GM18868 (cell line): Measurements from ENCODE around the gene HLA-B.
"Not testable (repeated sequence)": the region's sequence is repeated elsewhere in the genome, so short reads cannot be mapped to it uniquely, and the experiment has no call there.

ENCODE experiments used
- ATAC-seq: cut with Tn5 transposase; IDR thresholded peaks from one replicate; pipeline ENCODE4 v1.9.1; 2021; ENCODE audit warnings: mild to moderate bottlenecking, moderate library complexity; ENCODE audit not compliant: unreplicated experiment

HLA-B gene

DNA sequence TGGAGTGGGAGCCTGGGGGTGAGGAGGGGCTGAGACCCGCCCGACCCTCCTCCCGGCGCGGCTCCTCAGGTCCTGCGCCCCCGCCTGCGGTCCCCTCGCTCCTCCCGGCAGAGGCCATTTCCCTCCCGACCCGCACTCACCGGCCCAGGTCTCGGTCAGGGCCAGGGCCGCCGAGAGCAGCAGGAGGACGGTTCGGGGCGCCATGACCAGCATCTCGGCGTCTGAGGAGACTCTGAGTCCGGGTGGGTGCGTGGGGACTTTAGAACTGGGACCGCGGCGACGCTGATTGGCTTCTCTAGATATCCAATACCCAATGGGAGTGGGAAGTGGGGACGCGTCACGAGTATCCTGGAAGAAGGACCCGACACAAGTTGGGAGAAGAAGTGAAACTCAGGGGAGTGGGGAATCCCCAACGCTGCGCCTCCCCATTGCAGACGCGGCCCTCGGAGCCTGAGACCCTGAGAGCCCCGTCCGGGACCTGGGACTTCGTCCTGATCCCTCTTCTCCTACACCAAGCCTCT, at the start of gene HLA-B:
HLA-B (minus strand) TSS at position 234 of the 521 bp plus-strand sequence; CDS start at position 213, 21 bp downstream.
- ATAC-seq, result peak; percentile 76

GRCh38 chr6:31405996-31406395, 49.0 kb upstream of the HLA-B start:
- ATAC-seq, result no peak

- not testable (repeated sequence) for ATAC-seq
Observed at GRCh38 chr6:31404061-31404364, 47.0 kb upstream of the HLA-B start.

DNA sequence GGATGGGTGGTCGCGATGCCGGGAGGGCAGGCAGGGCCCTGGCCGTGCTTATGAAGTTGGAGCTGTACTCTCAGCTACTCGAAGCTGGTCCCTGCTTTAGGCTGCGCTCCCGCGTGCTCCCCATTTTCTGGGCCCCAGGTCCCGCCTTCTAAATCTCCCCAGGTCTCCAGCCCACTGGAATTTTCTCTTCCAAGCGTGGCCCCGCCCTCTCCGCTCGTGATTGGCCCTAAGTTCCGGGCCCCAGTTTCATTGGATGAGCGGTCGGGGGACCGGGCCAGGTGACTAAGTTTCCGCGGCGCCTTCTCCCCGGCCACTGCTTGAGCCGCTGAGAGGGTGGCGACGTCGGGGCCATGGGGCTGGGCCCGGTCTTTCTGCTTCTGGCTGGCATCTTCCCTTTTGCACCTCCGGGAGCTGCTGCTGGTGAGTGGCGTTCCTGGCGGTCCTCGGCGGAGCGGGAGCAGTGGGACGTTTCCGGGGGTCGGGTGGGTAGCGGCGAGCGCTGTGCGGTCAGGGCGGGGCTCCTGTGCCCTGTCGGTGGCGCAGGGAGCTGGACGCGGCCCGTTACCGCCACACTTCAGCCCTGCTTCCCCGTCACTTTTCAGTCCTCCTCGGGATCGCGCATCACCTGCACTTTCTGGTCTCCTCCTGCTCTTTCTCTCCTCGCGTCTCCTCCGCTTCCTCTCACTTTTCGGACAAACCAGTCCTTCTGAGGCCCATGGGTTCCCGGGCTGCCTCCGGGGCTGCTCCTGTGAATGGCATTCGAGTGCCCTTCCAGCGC, 46.5 kb upstream of the HLA-B start, which contains the start of gene MICA:
MICA (plus strand) TSS at position 313 of the 778 bp plus-strand sequence; CDS start at position 351, 38 bp downstream.
- peak; percentile 72 for ATAC-seq

GRCh38 chr6:31402324-31403282, 45.6 kb upstream of the HLA-B start:
- ATAC-seq, result no peak

GRCh38 chr6:31401403-31401802, 44.4 kb upstream of the HLA-B start:
- no peak for ATAC-seq

DNA sequence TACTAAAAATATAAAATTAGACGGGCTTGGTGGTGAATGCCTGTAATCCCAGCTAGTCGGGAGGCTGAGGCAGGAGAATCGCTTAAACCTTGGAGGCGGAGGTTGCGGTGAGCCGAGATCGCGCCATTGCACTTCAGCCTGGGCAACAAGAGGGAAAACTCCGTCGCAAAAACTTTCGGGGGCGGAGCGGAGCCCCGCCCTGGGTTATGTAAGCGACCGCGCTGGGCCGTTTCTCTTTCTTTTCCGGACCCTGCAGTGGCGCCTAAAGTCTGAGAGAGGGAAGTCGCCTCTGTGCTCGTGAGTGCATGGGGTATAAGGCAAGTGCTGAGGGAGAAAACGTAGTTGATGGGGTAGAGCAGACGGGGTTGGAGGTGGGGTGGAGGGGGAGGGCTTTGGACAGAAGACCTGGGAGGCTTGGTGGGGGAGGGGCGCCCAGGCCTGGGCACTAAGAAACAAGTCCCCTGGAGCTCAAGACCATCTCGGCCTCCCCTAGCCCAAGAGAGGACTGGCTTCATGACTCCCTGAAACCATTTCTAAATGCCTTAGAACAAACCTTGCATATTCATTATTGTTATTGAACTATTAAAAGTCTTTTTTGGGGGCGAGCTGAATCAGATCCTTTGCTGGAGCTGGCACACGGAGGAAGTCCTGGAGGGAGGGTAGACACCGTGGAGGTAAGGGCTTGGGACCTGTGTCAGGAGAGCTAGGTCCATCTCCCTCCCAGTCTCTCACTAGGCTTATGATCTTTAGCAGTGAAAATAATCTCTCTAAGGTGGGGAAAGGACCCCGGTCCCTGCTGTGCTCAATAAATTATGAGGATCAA, 43.7 kb upstream of the HLA-B start:
- ATAC-seq, result peak; percentile 38

DNA sequence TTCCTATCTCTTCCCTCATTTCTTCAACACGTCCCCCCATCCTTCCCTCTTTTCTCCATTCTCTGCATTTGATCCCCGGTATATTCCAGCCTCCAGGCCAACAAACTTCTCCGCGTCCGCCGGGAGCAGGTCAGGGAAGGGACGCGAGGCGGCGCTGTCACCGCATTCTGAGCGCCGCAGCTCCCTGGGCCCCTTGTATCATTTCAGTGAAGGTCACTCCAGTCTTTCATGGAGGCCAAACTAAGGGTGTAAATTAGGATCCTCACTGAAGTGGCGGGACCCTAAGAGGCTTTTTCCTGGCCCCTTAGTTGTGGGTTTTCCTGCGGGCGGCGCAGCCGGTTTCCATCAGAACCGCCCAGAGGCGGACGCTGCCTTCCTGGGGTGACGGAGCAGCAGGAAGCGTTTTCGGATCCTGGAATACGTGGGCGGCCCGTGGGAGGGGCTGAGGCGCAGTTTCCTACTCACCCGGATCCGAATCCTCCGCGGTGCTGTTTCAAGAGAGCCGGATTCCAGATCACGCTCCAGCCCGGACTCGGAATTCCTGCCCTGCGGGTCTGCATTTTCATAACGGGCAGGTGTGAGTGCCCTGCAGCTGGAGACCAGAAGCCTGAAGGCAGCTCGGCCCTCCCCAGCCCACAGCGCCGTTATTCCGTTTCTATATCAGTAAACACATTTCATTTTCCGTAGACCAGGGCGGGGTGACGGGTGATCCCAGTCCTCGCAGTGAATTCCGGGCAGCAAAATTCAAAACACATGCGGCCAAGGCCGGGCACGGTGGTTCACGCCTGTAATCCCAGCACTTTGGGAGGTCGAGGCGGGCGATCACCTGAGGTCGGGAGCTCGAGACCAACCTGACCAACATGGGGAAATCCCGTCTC, 42.8 kb upstream of the HLA-B start:
- no peak for ATAC-seq

DNA sequence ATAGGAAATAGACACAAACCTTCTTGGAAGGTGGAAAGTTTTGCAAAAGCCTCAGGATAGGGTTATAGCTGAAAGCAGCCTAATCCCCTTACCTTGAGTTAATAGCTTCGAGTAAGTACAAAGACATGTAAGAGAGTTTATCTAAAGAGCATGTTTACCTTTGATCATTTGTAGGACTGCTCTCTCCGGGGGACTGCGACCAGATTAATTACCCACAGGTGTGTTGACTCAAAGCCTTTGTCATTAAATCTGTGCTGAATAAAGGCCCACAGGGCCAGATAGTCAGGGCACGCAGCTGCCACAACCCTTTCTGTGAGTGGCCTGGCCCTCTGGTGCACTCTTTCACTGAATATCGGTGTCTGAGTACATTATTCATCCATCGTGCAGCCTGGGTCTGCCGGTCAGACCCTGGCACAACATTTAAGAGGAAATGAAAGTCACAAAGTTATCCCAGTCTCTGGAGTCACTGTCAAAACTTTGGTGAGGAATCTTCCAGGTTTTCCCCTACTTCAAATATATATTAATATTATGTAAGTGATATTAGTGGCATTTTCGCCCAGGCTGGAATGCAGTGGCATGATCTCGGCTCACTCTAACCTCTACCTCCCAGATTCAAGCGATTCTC, 41.0 kb upstream of the HLA-B start:
- no peak for ATAC-seq

GRCh38 chr6:31397153-31397499, 40.1 kb upstream of the HLA-B start:
- not testable (repeated sequence) for ATAC-seq

GRCh38 chr6:31396422-31397152, 39.6 kb upstream of the HLA-B start:
- peak; percentile 46 for ATAC-seq

GRCh38 chr6:31395832-31396231, 38.9 kb upstream of the HLA-B start:
- no peak for ATAC-seq

- no peak for ATAC-seq
Observed at GRCh38 chr6:31394381-31394780, 37.4 kb upstream of the HLA-B start.

GRCh38 chr6:31393932-31394331, 37.0 kb upstream of the HLA-B start:
- no peak for ATAC-seq

DNA sequence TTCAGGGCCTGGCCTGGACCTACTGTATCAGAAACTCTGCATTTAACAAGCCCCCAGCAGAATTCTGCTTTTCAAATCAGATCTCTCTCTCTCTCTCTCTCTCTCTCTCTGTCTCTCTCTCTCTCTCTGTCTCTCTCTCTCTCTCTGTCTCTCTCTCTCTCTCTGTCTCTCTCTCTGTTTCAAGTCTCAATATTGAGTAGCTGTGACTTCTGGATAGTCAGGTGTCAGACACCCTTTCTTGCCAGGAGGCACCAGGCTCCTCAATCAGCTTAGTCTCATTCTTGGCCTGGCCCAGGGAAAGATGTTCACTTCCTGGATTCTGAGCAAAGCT, 32.8 kb upstream of the HLA-B start:
- ATAC-seq, result not testable (repeated sequence)

GRCh38 chr6:31388916-31389801, 32.2 kb upstream of the HLA-B start:
- not testable (repeated sequence) for ATAC-seq

GRCh38 chr6:31386977-31387376, 30.0 kb upstream of the HLA-B start:
- ATAC-seq, result no peak

- ATAC-seq, result no peak
Observed at GRCh38 chr6:31386099-31386498, 29.1 kb upstream of the HLA-B start.
